Caco-2 (cell line): ENCODE data around the gene AIG1. TPM values are rescaled to one million over a fixed set of nuclear protein-coding genes. Genes with fewer than 3 reads are reported as not detected.

Experiments
- BruUV-seq: library from RNA; stranded (reverse); fragments of 400-500 nt; replicated peaks from 2 replicates; lab custom pipeline; 2021; lab: Mats Ljungman, UMichigan
- CTCF ChIA-PET: fragments of 300-600 bp; sonication (Branson Sonifier 250); formaldehyde crosslinking; loops from one replicate; lab custom pipeline; 2022; ENCODE audit warnings: antibody characterized with exemption; lab: Charles Lee
- POLR2A ChIA-PET: fragments of 300-600 bp; sonication (Branson Sonifier 250); formaldehyde crosslinking; loops from one replicate; lab custom pipeline; 2022; ENCODE audit warnings: antibody characterized with exemption; lab: Charles Lee
- DNase-seq, 2 experiments: peaks; one replicate each; pipeline versions ENCODE4 v3.0.0 to v3.0.0-alpha.2; 2020 to 2022
- H3K27me3 ChIP-seq: replicated peaks from 2 replicates; pipeline ENCODE4 v1.6.0; 2011; ENCODE audit warnings: low read length; ENCODE audit not compliant: control insufficient read depth, insufficient read depth
- H3K36me3 ChIP-seq: 2 replicates; pipeline ENCODE4 v1.5.1; 2011; ENCODE audit warnings: low read length; ENCODE audit not compliant: control insufficient read depth, insufficient read depth
- H3K4me1 ChIP-seq: fragments of 250-450 bp; sonication (Bioruptor Pico); 2 replicates; pipeline ENCODE4 v1.5.1; 2020; ENCODE audit warnings: mild to moderate bottlenecking
- H3K4me3 ChIP-seq: 2 replicates; pipeline ENCODE4 v1.5.1; 2011; ENCODE audit warnings: low read depth, mild to moderate bottlenecking, control low read depth, low read length
- H3K9me3 ChIP-seq: fragments of 250-450 bp; sonication (Bioruptor Pico); 2 replicates; pipeline ENCODE4 v1.5.1; 2020; ENCODE audit warnings: mild to moderate bottlenecking, moderate library complexity
- H3K27ac Mint-ChIP-seq: one replicate; pipeline ENCODE4 v1.8.0; 2022; ENCODE audit warnings: mixed read lengths; ENCODE audit not compliant: unreplicated experiment
- H3K27me3 Mint-ChIP-seq: one replicate; pipeline ENCODE4 v1.8.0; 2022; ENCODE audit warnings: mixed read lengths; ENCODE audit not compliant: insufficient read depth, unreplicated experiment
- H3K36me3 Mint-ChIP-seq: one replicate; pipeline ENCODE4 v1.8.0; 2022; ENCODE audit warnings: mild to moderate bottlenecking, mixed read lengths; ENCODE audit not compliant: insufficient read depth, unreplicated experiment
- H3K4me1 Mint-ChIP-seq: one replicate; pipeline ENCODE4 v1.8.0; 2022; ENCODE audit warnings: low read depth, mixed read lengths; ENCODE audit not compliant: unreplicated experiment
- H3K4me3 Mint-ChIP-seq: one replicate; pipeline ENCODE4 v1.8.0; 2022; ENCODE audit warnings: mild to moderate bottlenecking, moderate library complexity, mixed read lengths; ENCODE audit not compliant: unreplicated experiment
- H3K9me3 Mint-ChIP-seq: one replicate; pipeline ENCODE4 v1.8.0; 2022; ENCODE audit warnings: mixed read lengths; ENCODE audit not compliant: unreplicated experiment
- intact Hi-C: fragments of 100-400 bp; cut with micrococcal nuclease; formaldehyde crosslinking; loops from one replicate; pipeline ENCODE4 v1.10.0; 2022; ENCODE audit not compliant: unreplicated experiment
- total RNA-seq: library from RNA; stranded (reverse); gene quantifications from 2 replicates; pipeline ENCODE4 v1.2.3, GENCODE V29; 2022
- TF ChIP-seq, protein P1 (sequence below), 2 experiments: fragments of 200-600 bp in 1 of 2; IDR thresholded peaks; 1 replicate in 1 of 2; 2 replicates in 1 of 2; pipeline versions ENCODE4 v1.5.1 to v1.8.0; 2011 to 2022; ENCODE audit warnings: antibody characterized with exemption in 1 of 2, control low read depth in 1 of 2, inconsistent platforms in 1 of 2, low read depth in 1 of 2, low read length in 1 of 2, mild to moderate bottlenecking in 1 of 2, moderate library complexity in 1 of 2; ENCODE audit not compliant: insufficient read depth in 1 of 2, severe bottlenecking in 1 of 2, unreplicated experiment in 1 of 2

Gene AIG1
- total RNA-seq, 1 experiment from 2014 or later, result 27.6 TPM

DNA sequence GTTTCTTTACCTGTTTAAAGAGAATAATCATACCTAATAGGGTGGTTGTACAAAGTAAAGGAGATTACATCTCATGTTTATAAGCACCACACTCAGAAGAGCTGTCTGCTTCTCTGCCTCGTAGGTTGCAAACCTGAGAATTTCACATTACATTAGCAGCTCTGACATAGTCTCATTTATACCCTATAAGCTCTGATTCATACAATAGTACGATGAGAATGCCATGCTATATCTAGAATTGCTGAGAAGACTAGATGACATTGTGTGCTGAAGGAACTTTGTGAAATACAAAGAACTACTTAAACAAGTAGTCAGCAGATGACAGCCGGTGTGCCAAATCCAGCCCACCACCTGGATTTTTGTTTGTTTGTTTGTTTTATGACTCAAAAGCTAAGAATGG lies 268.6 kb downstream of the AIG1 start:
- no peak overlapping the region for H3K4me3 ChIP-seq
- no TSS peak for BruUV-seq
- POLR2A ChIA-PET, result no interaction called here

GRCh38 chr6:143331362-143331761 lies 270.7 kb downstream of the AIG1 start:
- BruUV-seq, result no TSS peak
- no peak overlapping the region for H3K4me3 Mint-ChIP-seq
- TF ChIP-seq, protein P1, sequence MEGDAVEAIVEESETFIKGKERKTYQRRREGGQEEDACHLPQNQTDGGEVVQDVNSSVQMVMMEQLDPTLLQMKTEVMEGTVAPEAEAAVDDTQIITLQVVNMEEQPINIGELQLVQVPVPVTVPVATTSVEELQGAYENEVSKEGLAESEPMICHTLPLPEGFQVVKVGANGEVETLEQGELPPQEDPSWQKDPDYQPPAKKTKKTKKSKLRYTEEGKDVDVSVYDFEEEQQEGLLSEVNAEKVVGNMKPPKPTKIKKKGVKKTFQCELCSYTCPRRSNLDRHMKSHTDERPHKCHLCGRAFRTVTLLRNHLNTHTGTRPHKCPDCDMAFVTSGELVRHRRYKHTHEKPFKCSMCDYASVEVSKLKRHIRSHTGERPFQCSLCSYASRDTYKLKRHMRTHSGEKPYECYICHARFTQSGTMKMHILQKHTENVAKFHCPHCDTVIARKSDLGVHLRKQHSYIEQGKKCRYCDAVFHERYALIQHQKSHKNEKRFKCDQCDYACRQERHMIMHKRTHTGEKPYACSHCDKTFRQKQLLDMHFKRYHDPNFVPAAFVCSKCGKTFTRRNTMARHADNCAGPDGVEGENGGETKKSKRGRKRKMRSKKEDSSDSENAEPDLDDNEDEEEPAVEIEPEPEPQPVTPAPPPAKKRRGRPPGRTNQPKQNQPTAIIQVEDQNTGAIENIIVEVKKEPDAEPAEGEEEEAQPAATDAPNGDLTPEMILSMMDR (IDR thresholded peaks at IDR 0.05; ENCODE audit: insufficient read depth in 1 of 2, low read depth in 1 of 2, low read length in 1 of 2, severe bottlenecking in 1 of 2, unreplicated experiment in 1 of 2), result no peak
- intact Hi-C loops, result no loop called here
- no peaks in the 10 kb centered on the region for H3K9me3 Mint-ChIP-seq
- no peaks in the 10 kb centered on the region for H3K36me3 Mint-ChIP-seq
- POLR2A ChIA-PET, result no interaction called here
- CTCF ChIA-PET, result no interaction called here
- DNase-seq, result no peak
- Histone ChIP-seq H3K27me3 (no peaks in the 10 kb centered on the region), H3K4me1 (no peaks in the 10 kb centered on the region), H3K36me3 (no peaks in the 10 kb centered on the region), H3K9me3 (no peaks in the 10 kb centered on the region), H3K4me3 (no peak overlapping the region)
- H3K4me1 Mint-ChIP-seq, result no peaks in the 10 kb centered on the region
- no peak overlapping the region for H3K27ac Mint-ChIP-seq
- H3K27me3 Mint-ChIP-seq, result no peaks in the 10 kb centered on the region

More for the DNA sequence above, 268.6 kb downstream of the AIG1 start:
- no peaks in the 10 kb centered on the region for H3K9me3 Mint-ChIP-seq
- H3K27ac Mint-ChIP-seq, result no peak overlapping the region
- DNase-seq, result no peak
- no peaks in the 10 kb centered on the region for H3K27me3 ChIP-seq
- no peaks in the 10 kb centered on the region for H3K9me3 ChIP-seq
- no peak overlapping the region for H3K4me3 Mint-ChIP-seq
- intact Hi-C loops, result no loop called here
- TF ChIP-seq, protein P1 (IDR thresholded peaks at IDR 0.05; ENCODE audit: insufficient read depth in 1 of 2, low read depth in 1 of 2, low read length in 1 of 2, severe bottlenecking in 1 of 2, unreplicated experiment in 1 of 2), result no peak
- H3K4me1 Mint-ChIP-seq, result no peaks in the 10 kb centered on the region
- no peaks in the 10 kb centered on the region for H3K27me3 Mint-ChIP-seq
- H3K36me3 Mint-ChIP-seq, result no peaks in the 10 kb centered on the region
- H3K4me1 ChIP-seq, result no peaks in the 10 kb centered on the region
- CTCF ChIA-PET, result no interaction called here
- H3K36me3 ChIP-seq, result no peaks in the 10 kb centered on the region

- intact Hi-C loops, result no loop called here
- no peaks in the 10 kb centered on the region for H3K27me3 ChIP-seq
- TF ChIP-seq, protein P1 (IDR thresholded peaks at IDR 0.05; ENCODE audit: insufficient read depth in 1 of 2, low read depth in 1 of 2, low read length in 1 of 2, severe bottlenecking in 1 of 2, unreplicated experiment in 1 of 2), result no peak
- Mint-ChIP-seq H3K27me3 (no peaks in the 10 kb centered on the region), H3K4me1 (no peaks in the 10 kb centered on the region), H3K27ac (no peak overlapping the region), H3K4me3 (no peak overlapping the region), H3K9me3 (no peaks in the 10 kb centered on the region), H3K36me3 (no peaks in the 10 kb centered on the region)
- H3K36me3 ChIP-seq, result no peaks in the 10 kb centered on the region
- no peaks in the 10 kb centered on the region for H3K9me3 ChIP-seq
- no peaks in the 10 kb centered on the region for H3K4me1 ChIP-seq
- POLR2A ChIA-PET, result no interaction called here
- H3K4me3 ChIP-seq, result no peak overlapping the region
- DNase-seq, result no peak
- no TSS peak for BruUV-seq
- CTCF ChIA-PET, result no interaction called here
Observed at GRCh38 chr6:143332153-143332845, 271.6 kb downstream of the AIG1 start.
